B cell (primary cell): ENCODE data around the gene CRAT. TPM values are rescaled to one million over a fixed set of nuclear protein-coding genes. Genes with fewer than 3 reads are reported as not detected.

Experiments used
- ATAC-seq: fragments of 200-7000 bp; cut with Tn5 transposase; one replicate; pipeline ENCODE4 v1.10.0; 2021; ENCODE audit warnings: low read depth, mild to moderate bottlenecking, moderate number of reproducible peaks, moderate library complexity
- CTCF ChIA-PET: fragments of 350-600 bp; sonication (Branson Sonifier 250); formaldehyde crosslinking; loops from one replicate; lab custom pipeline; 2021; ENCODE audit warnings: antibody characterized with exemption, inconsistent platforms; lab: Charles Lee
- POLR2A ChIA-PET: fragments of 350-600 bp; sonication (Branson Sonifier 250); formaldehyde crosslinking; loops from one replicate; lab custom pipeline; 2021; ENCODE audit warnings: antibody characterized with exemption; lab: Charles Lee
- DNase-seq: peaks from one replicate; pipeline ENCODE4 v3.0.0; 2013
- H2AFZ ChIP-seq: 2 replicates; pipeline ENCODE4 v1.6.1; 2012; ENCODE audit warnings: mild to moderate bottlenecking, low read depth, low read length; ENCODE audit not compliant: insufficient read depth, poor library complexity, severe bottlenecking
- H3K27ac ChIP-seq, 2 donors: 1 replicate in 1 of 2; 2 replicates in 1 of 2; pipeline ENCODE4 v1.5.1; 2012 to 2013; ENCODE audit warnings: low read length in 2 of 2, mild to moderate bottlenecking in 2 of 2, moderate library complexity in 1 of 2
- H3K27me3 ChIP-seq, 4 experiments: fragments of 200-600 bp in 1 of 4; sonication (generic) in 1 of 4; replicated peaks in 1 of 4; 1 replicate in 2 of 4; 2 replicates in 2 of 4; pipeline versions ENCODE4 v1.6.1 to v1.7.0; 2013 to 2016; ENCODE audit warnings: low read length in 3 of 4, mild to moderate bottlenecking in 2 of 4, mixed read lengths in 1 of 4, moderate library complexity in 1 of 4; ENCODE audit not compliant: insufficient read depth in 4 of 4, control insufficient read depth in 3 of 4; ENCODE audit errors: control extremely low read depth in 1 of 4
- H3K36me3 ChIP-seq, 2 experiments: replicated peaks in 1 of 2; 1 replicate in 1 of 2; 2 replicates in 1 of 2; pipeline versions ENCODE4 v1.6.1 to v1.7.1; 2013; ENCODE audit warnings: low read length in 1 of 2; ENCODE audit not compliant: insufficient read depth in 2 of 2, control insufficient read depth in 1 of 2; ENCODE audit errors: control extremely low read depth in 1 of 2, extremely low read depth in 1 of 2
- H3K4me1 ChIP-seq, 2 donors: fragments of 200-600 bp in 1 of 2; sonication (generic) in 1 of 2; 1 replicate in 1 of 2; 2 replicates in 1 of 2; pipeline versions ENCODE4 v1.5.1 to v1.6.1; 2013 to 2017; ENCODE audit warnings: low read length in 2 of 2; ENCODE audit not compliant: control insufficient read depth in 2 of 2, insufficient read depth in 2 of 2
- H3K4me2 ChIP-seq: replicated peaks from 2 replicates; pipeline ENCODE3; 2012; ENCODE audit warnings: mild to moderate bottlenecking, low read depth, low read length; ENCODE audit not compliant: poor library complexity, severe bottlenecking
- H3K4me3 ChIP-seq, 5 experiments: fragments of 200-600 bp in 1 of 5; sonication (generic) in 1 of 5; 1 replicate in 3 of 5; 2 replicates in 2 of 5; pipeline versions ENCODE4 v1.5.1 to v1.7.0; 2011 to 2016; ENCODE audit warnings: low read length in 4 of 5, mild to moderate bottlenecking in 4 of 5, low read depth in 2 of 5, control low read depth in 1 of 5, moderate library complexity in 1 of 5; ENCODE audit not compliant: insufficient read depth in 1 of 5; ENCODE audit errors: control extremely low read depth in 1 of 5, extremely low read depth in 1 of 5
- H3K79me2 ChIP-seq: fragments of 200-600 bp; sonication (generic); one replicate; pipeline ENCODE4 v1.6.0; 2016; ENCODE audit warnings: low read length; ENCODE audit not compliant: control insufficient read depth, insufficient read depth
- H3K9ac ChIP-seq: fragments of 200-600 bp; sonication (generic); 2 replicates; pipeline ENCODE4 v1.6.1; 2017; ENCODE audit warnings: mild to moderate bottlenecking, low read length, moderate library complexity
- H3K9me3 ChIP-seq, 3 donors: one replicate each; pipeline versions ENCODE4 v1.6.1 to v1.7.1; 2013; ENCODE audit warnings: low read length in 2 of 3; ENCODE audit not compliant: control insufficient read depth in 2 of 3, insufficient read depth in 1 of 3; ENCODE audit errors: control extremely low read depth in 1 of 3
- H4K20me1 ChIP-seq: 2 replicates; pipeline ENCODE4 v1.6.0; 2012; ENCODE audit warnings: mild to moderate bottlenecking, low read length; ENCODE audit not compliant: insufficient read depth, control insufficient read depth, poor library complexity, severe bottlenecking
- H3K27ac Mint-ChIP-seq: one replicate; pipeline ENCODE4 v1.8.0; 2021; ENCODE audit warnings: mixed read lengths
- H3K27me3 Mint-ChIP-seq: one replicate; pipeline ENCODE4 v1.8.0; 2021; ENCODE audit warnings: mixed read lengths
- H3K4me1 Mint-ChIP-seq: one replicate; pipeline ENCODE4 v1.8.0; 2021; ENCODE audit warnings: mixed read lengths
- H3K4me3 Mint-ChIP-seq: one replicate; pipeline ENCODE4 v1.8.0; 2021; ENCODE audit warnings: mixed read lengths
- H3K9me3 Mint-ChIP-seq: one replicate; pipeline ENCODE4 v1.8.0; 2022; ENCODE audit warnings: mixed read lengths; ENCODE audit not compliant: insufficient read depth
- EZH2 ChIP-seq: IDR thresholded peaks from 2 replicates; pipeline ENCODE4 v1.6.1; 2012; ENCODE audit warnings: borderline replicate concordance, low read depth, mild to moderate bottlenecking, moderate library complexity, low read length; ENCODE audit not compliant: insufficient read depth, poor library complexity, severe bottlenecking
- WGBS: methylation state at CpG from one replicate; pipeline ENCODE4 v1.1.5; 2013; ENCODE audit warnings: missing lambda C conversion rate; ENCODE audit not compliant: insufficient coverage; 5-methylcytosine and 5-hydroxymethylcytosine counted together
- intact Hi-C: fragments of 100-400 bp; cut with micrococcal nuclease; formaldehyde crosslinking; loops from one replicate; pipeline ENCODE4 v1.10.0; 2022
- polyA plus RNA-seq: library from polyadenylated mRNA; depleted of rRNA; stranded (reverse); fragments of >200 nt; gene quantifications from 2 replicates; pipeline ENCODE4 v1.2.3, GENCODE V29; 2012
- total RNA-seq, 2 donors: library from RNA; stranded (reverse); fragments of 120-200 nt in 1 of 2; gene quantifications; 1 replicate in 1 of 2; 2 replicates in 1 of 2; pipeline versions ENCODE4 v1.2.3 to v1.2.4, GENCODE V29; 2013 to 2022
- TF ChIP-seq, protein P1 (sequence below): fragments of 200-600 bp; IDR thresholded peaks from one replicate; pipeline ENCODE4 v1.8.0; 2022; ENCODE audit warnings: antibody characterized with exemption, mild to moderate bottlenecking

CRAT gene
- total and polyA plus RNA-seq, 2 donors (not counting 1 experiment from before 2014, with no cell fraction given): 8.0 to 14.1 TPM

- no peak overlapping the region for H2AFZ ChIP-seq
- DNase-seq (no peak), ATAC-seq (no peak)
- H3K36me3 ChIP-seq: no peaks in the 10 kb centered on the region
- H3K9me3 Mint-ChIP-seq: no peaks in the 10 kb centered on the region
- H3K9me3 ChIP-seq: no peaks in the 10 kb centered on the region
- H3K4me3 ChIP-seq: no peak overlapping the region
- WGBS: 98% methylated on average over 5 of the region's 10 CpGs
- CTCF ChIA-PET: no interaction called here
- peaks cover 13% of the 10 kb centered on the region for H3K79me2 ChIP-seq
- no peak overlapping the region for H3K9ac ChIP-seq
- H3K27ac ChIP-seq: no peak overlapping the region
- no peaks in the 10 kb centered on the region for H3K27me3 Mint-ChIP-seq
- POLR2A ChIA-PET: no interaction called here
- TF ChIP-seq, protein P1, sequence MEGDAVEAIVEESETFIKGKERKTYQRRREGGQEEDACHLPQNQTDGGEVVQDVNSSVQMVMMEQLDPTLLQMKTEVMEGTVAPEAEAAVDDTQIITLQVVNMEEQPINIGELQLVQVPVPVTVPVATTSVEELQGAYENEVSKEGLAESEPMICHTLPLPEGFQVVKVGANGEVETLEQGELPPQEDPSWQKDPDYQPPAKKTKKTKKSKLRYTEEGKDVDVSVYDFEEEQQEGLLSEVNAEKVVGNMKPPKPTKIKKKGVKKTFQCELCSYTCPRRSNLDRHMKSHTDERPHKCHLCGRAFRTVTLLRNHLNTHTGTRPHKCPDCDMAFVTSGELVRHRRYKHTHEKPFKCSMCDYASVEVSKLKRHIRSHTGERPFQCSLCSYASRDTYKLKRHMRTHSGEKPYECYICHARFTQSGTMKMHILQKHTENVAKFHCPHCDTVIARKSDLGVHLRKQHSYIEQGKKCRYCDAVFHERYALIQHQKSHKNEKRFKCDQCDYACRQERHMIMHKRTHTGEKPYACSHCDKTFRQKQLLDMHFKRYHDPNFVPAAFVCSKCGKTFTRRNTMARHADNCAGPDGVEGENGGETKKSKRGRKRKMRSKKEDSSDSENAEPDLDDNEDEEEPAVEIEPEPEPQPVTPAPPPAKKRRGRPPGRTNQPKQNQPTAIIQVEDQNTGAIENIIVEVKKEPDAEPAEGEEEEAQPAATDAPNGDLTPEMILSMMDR: no peak
- no peak for TF ChIP-seq EZH2
- no peaks in the 10 kb centered on the region for H3K27me3 ChIP-seq
- H3K4me1 ChIP-seq: peaks cover 14 to 15% of the 10 kb centered on the region in 2 donors
- H3K4me1 Mint-ChIP-seq: peaks cover 18% of the 10 kb centered on the region
- H3K4me2 ChIP-seq: no peak overlapping the region
- no peaks in the 10 kb centered on the region for H4K20me1 ChIP-seq
- intact Hi-C loops: no loop called here
- H3K27ac Mint-ChIP-seq: no peak overlapping the region
- no peak overlapping the region for H3K4me3 Mint-ChIP-seq
These were observed 33.4 kb downstream of the CRAT start for GRCh38 chr9:129077236-129077635.

- H2AFZ ChIP-seq: no peak overlapping the region
- H3K27ac ChIP-seq: no peak overlapping the region
- no peak overlapping the region for H3K4me3 Mint-ChIP-seq
- POLR2A ChIA-PET: interaction anchor here (0.6 kb wide), 1 partner anchor 1197 kb away, joined by 3 read pairs; no protein-coding TSS in a partner anchor
- H3K27me3 Mint-ChIP-seq: no peaks in the 10 kb centered on the region
- DNase-seq (no peak), ATAC-seq (no peak)
- no peak overlapping the region for H3K4me3 ChIP-seq
- no peak overlapping the region for H3K9ac ChIP-seq
- H3K4me1 Mint-ChIP-seq: peaks cover 16% of the 10 kb centered on the region
- H3K4me2 ChIP-seq: no peak overlapping the region
- no peaks in the 10 kb centered on the region for H3K9me3 ChIP-seq
- H3K27ac Mint-ChIP-seq: no peak overlapping the region
- 99% methylated on average over 7 of the region's 11 CpGs for WGBS
- H3K27me3 ChIP-seq: no peaks in the 10 kb centered on the region
- no peaks in the 10 kb centered on the region for H3K9me3 Mint-ChIP-seq
- intact Hi-C loops: no loop called here
- no peaks in the 10 kb centered on the region for H4K20me1 ChIP-seq
- no peaks in the 10 kb centered on the region for H3K36me3 ChIP-seq
- H3K4me1 ChIP-seq: peaks cover 8 to 12% of the 10 kb centered on the region in 2 donors
- H3K79me2 ChIP-seq: peaks cover 7% of the 10 kb centered on the region
- CTCF ChIA-PET: interaction anchor here (1.1 kb wide), 1 partner anchor 66 kb away, joined by 3 read pairs; no protein-coding TSS in a partner anchor
- no peak for TF ChIP-seq EZH2
- TF ChIP-seq, protein P1: no peak
These were observed 34.0 kb downstream of the CRAT start for GRCh38 chr9:129076640-129077037.
